DMS53 treated with DMSO at 0.1 percent for 48 hours (cell line): ENCODE data around the gene CD72.

ENCODE experiments used
- DNase-seq: peaks from one replicate; lab custom pipeline; 2025; ENCODE audit not compliant: unreplicated experiment; lab: John Stamatoyannopoulos, UW

Gene CD72

DNA sequence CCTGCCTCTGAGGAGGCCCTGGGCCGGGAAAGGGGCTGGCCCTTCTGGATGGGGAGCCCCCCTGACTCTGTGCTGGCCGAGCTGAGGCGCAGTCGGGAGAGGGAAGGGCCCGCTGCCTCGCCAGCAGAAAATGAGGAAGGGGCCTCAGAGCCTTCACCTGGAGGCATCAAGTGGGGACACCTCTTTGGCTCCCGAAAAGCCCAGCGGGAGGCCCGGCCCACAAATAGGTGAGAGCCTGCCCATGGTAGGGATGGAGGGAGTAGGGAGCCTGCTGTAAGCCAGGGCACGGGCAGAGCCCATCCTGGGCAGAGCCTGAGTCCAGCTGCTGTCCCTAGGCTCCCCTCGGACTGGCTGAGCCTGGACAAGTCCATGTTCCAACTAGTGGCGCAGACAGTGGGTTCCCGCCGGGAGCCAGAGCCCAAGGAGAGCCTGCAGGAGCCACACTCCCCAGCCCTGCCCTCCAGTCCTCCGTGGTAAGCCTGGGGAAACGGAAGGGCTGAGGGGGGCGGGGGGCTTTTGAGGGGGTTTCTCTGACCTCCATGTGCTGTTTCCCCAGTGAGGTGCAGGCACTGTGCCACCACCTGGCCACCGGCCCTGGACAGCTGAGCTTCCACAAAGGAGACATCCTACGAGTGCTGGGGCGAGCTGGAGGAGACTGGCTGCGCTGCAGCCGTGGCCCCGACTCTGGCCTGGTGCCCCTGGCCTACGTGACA lies 57.4 kb downstream of the CD72 start:
- DNase-seq: no peak
